HG02623 (cell line): ENCODE data around the gene PTPN9.
"Not testable (repeated sequence)": the region's sequence is repeated elsewhere in the genome, so short reads cannot be mapped to it uniquely, and the experiment has no call there.

Experiments
- ATAC-seq: cut with Tn5 transposase; IDR thresholded peaks from one replicate; pipeline ENCODE4 v1.9.1; 2021; ENCODE audit warnings: moderate library complexity; ENCODE audit not compliant: unreplicated experiment

The PTPN9 gene

DNA sequence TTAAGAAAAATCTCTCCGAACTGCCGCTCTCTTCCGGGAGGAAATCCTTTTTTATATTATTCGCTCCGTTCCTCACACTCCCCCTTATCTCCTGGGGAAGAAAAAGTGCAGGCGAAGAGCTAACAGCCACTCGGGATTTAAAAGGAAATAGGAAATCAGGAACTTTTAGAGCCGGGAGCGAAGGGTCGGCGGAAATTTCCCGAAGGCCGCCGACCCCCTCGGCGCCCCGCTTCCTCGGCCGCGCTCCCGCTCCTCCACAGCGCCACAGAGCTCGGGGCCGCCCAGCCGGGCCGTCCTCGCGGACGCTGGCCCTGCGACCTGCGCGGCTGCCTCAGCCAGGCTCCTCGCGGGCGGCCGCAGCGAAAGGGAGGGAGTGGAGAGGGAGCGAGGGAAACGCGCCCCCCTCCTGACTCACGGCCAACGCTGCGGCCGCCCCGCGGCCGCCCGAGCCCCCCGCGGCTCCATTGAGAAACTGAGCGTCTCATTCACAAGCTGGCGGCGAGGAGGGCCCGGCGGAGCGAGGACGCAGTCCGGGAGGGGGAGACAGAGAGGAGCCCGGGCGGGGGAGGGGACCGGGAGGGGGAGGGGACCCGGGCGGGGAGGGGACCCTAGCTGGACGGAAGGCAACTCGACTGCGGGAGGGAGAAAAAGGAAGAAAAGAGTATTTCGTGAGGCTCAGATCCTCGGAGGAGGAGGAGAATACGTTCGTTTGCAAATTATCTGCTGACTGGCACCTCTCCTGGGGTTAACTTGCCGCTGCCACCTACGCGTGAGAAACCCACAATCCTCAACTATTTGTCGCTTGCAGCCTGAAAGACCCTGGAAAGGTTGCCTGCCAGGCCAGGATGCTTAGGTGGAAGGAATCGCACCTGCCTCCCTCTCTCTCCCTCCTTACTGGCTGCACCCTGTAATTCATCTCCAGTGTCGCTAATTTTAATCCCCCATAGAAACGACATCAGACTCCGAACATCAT lies at the start of gene PTPN9:
TSS of gene PTPN9 (minus strand) at position 368 of the 973 bp plus-strand sequence. CDS start 539 bp downstream, outside the sequence.
- ATAC-seq = no peak

DNA sequence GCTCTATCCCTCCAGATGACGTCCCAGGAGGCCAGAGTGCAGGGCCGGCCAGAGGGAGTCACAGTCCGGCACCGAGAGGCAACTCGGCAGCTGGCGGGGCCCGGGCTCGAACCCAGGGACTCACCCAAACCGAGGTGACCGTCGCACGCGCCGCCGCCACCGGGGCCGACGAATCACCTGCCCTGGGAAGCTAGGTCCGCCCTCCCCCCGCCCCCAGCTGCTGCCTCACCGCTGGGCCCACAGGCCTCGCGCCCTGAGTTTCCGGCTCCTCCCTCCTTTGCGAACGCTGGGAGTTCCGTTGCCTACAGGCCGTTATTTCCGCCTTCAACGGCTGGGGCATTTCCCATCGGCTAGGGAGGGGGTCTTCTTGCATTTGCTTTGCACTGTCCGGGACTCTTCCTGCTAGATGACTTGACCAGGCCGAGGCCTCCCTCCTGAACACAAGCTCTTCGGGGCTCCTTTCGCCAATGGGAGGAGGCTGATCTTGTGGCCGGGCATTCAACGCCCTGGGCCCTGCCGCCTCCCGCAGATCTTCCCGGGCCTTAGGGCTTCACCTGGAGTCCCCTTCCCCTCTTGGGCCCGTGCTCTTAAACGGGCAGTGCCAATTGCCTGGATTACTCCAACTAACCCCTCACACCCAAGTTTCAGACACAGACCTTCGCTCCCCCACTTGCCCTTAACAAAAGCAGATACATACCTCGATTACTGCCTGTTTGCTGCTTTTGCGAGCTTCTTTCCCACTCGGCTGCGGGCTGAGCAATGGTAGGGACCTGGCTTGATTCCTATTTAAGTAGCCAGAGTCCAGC lies 46.6 kb upstream of the PTPN9 start, which contains the start of gene SNUPN:
TSS of gene SNUPN (minus strand) at position 184 of the 806 bp plus-strand sequence. CDS start 4,674 bp downstream, outside the sequence.
- ATAC-seq = peak; percentile 58

DNA sequence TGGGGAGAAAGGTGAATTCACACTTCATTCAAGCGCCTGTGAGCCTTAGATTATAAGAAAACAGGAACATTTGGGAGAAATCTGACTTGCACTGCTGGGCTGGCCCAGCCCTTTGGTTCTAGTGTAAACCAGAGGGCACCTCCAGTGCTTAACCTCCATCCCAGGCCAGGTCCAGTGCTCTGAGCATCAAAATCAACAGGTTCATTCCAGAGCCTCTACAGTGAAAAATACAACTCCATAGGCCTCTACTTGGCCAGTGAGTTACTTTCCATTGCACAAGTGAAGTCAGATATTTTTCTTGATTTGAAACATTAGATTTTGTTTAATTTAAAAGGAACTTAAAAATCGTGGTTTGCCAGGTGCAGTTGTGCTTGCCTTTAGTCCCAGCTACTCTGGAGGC lies 43.4 kb upstream of the PTPN9 start:
- no peak for ATAC-seq

DNA sequence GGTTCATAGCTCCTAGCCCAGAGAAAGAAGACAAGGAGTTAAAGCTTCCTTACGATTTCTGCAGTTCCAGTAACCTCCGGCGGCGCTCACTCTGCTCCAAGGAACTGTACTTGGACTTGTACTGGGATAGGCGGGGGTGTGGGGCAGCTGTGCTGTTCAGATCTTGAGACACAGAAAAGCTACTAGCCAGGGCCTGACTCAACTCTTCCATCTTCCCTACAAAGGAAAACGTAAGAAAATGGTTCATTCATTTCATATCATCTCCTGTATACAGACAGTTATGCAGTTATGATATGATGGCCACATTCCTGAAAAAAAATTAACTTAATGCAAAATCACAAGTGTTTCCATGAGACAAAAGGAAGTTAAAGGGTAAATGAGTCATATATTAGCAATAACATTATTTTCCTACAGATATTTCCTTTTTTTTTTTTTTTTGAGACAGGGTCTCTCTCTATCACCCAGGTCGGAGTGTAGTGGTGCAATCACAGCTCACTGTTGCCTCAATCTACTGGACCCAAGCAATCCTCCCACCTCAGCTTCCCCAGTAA lies 41.8 kb upstream of the PTPN9 start:
- no peak for ATAC-seq

DNA sequence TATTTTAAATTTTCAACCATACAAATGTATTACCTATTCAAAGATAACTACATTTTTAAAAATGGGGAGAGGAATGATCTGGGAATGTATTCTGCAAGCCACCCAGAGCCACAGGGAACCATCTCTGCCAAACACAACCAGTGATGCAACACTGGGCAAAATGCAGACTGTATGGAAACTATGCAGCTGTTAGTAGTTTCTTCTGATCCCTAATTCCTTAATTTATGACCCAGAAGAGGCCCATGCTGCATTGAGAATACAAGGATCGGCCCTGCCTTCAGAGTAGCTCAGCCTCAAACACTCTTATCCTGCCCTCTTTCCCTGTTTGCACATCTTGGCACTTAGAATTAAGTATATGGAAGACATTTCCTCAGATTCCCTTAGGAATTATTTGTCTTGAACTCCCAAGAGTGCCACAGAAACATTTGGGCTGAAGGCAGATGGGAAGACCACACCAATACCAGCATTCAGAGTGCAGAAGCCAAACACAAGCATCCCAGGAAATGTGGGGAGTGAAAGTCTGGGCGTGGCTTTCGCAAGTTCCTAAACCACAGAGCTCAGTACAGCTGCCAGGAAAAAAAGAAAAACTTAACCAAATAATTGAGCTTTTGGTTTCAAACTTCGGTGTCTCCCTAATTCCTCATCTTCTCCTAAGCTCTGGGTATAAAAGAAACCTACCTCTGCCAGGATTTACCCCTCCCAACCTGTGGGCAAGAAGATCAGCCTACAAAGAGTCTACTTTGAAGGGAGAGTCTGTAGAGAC lies 41.1 kb upstream of the PTPN9 start:
- ATAC-seq = no peak

DNA sequence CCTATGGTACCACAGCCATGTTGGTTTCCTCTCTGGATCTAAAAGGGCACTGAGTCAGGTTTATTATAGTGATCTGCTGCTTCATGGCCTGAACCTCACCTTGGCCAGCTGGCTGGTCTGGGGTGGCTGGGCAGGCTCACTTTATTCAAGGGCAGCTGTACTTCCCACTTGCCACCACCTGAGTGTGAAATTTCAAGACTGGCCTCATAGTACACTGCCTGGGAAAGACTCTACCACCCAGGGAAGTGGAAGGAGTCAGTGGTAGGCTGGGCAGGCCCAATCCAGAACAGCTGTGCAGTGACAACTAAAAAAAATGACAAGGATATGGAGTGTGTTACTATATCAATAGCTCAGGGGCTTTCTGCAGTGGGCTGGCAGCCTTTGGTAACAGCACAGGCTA lies 37.7 kb upstream of the PTPN9 start:
- no peak for ATAC-seq

DNA sequence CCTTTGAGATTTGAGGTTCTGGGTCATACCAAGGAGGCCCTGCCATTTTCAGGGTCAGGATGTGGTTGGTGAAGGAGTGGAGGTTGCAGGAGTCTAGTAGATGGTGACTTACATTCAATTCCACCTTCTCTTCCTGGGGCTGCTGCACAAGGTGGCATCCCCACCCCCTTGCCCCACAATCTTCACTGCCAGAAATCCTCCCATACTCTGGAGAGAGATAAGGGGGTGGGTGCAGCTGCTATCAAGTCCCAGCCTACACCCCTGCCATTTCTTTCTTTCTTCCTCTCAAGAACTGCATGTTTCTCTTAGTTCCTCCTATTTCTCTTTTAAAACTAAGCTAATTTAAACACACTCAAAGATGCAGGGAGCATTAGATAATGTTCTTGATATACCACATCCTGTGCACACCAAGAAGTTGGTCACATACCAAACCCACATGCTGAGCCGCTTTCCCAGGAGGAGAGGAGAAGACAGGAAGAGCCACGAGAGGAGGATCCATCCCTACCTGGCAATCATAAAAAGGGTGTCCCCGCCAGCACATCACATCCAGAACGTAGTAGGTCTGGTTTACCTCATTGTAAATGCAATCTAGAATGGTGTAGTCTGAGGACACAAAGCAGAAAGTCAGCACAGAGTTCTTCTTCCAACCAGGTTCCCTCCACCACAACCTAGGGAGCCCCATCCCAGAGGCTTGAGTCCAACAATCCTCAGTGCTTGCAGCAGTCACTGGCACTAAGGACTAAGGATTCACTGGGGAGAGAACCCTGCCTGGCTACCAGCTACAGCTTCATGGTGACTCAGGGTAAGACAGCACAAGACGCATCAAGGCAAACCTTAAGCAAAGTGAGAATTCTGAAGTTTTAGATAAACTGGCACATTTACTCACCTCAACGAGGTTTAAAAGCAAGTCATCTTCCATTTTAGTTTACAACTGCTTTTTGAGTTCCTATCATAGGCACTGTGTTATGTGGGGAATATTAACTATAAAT lies 27.9 kb upstream of the PTPN9 start:
- ATAC-seq = no peak

DNA sequence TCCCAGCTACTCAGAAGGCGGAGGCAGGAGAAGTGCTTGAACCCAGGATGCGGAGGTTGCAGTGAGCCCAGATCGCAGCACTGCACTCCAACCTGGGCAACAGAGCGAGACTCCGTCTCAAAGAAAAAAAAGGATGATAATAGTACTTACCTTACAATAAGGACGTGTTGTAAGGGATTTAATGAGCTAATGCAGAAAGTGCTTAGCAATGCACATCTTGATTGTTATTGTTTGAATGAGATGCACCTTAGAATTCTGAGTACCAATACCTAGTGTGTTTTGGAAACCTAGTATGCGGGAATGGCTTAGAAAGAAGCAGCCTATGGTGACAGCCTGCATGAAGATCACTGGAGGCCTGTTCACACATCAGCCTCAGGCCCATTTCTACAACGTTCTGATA lies 26.9 kb upstream of the PTPN9 start:
- no peak for ATAC-seq

DNA sequence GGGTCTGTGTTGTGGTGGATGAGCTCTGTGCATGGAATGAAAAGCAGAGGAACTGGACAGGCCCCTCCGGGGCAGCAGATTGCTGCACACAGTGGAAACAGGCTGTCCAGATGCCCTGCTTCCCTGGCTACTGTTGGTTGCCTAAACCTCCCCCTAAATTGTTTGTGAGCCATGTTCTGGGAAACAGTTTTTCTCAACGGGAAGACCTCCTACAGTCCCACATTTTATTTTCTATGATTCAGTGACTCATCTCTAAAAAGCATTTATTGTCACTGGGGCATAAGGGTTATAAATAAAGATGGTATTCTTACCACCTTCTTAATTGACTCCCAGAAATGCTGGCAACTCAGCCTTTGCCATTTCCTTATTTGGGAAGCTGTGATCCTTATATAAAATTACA lies 20.3 kb upstream of the PTPN9 start:
- ATAC-seq = no peak

DNA sequence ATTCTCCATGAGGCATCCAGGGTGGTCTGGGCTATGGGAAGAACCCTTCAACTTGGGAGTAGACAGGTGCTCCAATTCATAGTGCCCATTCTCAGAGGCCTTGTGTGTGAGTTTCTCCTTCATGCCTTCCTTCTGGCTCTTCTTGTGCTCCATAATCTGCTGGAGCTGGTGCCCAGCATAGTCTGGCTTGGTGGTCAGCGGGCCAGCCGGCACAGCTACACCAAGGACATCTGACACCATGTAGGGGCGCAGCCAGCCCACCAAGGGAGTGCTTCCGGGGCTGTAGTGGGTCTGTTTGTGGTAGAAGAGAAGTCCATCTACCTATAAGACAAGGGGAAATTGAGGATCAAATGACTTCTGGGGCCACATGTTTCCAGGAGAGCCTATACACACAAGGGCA lies 19.2 kb upstream of the PTPN9 start:
- ATAC-seq = no peak

DNA sequence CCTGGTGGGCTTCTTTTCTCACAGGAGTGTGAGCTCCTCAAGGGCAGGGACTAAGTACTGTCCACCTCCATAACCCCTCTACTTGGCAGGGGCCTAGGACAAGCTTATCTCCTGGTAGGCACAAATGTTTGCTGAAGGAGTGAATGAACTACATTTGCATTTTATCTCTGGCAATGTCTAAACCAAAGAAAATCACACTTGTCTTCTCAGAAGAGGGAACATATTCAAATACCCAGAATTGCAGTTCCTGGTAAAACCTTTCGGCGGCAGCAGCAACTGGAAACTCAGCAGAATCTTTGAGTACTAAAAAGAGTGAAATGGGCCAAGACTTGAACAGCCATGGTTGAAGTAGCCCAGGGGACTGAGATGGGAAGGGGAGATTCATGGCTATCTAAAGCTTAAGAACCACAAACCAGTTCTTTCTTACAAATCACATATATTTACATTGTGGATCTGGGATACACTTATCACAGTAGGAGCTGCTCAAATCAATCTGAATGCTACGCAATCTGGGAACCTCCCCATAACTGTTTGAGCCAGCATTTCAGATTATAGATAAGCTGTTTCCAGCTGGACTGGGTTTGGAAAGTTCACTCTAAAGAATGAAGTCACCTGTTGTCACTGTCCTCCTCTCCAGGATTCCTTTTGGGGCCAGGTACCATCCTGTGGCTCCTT lies 18.7 kb upstream of the PTPN9 start:
- no peak for ATAC-seq

DNA sequence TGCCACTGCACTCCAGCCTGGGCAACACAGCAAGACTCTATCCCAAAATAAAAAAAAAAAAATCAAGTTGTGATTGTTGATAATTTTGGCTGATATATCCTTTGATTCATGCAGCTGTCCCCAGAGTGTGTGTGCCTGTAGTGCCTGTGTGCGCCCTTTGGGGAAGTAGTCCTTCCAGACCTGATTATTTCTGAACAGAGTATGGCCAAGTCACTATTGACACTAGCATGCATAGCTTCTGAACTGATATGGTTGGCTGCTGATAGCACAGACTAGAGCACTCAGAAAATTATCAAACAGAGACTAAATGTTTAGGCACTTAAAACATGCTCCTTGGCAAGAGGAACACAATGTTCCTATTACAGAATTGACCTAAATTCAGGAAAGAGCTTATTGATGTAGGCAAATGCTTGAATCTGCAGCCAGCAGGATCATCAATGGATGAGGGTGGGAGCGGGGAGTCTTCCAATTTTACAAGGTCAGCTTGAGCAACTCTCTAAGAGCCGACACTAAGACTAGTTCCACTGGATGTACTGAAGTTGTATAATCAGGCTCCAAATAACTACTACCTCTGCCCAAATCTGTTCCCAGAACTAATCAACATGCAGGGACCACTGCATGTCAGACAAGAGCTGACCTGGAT lies 17.7 kb upstream of the PTPN9 start:
- no peak for ATAC-seq

DNA sequence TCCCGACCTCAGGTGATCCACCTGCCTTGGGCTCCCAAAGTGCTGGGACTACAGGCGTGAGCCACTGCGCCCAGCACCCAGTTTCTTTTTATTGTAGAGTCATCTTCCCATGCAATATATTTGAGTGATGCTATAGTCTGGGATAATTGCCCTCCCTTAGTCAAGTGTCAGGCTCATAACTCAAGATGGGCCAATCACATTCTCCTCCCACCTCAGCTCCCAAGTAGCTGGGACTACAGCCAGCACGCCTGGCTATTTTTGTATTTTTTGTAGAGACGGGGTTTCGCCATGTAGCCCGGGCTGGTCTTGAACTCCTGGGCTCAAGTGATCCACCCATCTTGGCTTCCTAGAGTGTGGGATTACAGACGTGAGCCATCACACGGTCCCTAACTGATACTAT lies 15.2 kb upstream of the PTPN9 start:
- no peak for ATAC-seq

DNA sequence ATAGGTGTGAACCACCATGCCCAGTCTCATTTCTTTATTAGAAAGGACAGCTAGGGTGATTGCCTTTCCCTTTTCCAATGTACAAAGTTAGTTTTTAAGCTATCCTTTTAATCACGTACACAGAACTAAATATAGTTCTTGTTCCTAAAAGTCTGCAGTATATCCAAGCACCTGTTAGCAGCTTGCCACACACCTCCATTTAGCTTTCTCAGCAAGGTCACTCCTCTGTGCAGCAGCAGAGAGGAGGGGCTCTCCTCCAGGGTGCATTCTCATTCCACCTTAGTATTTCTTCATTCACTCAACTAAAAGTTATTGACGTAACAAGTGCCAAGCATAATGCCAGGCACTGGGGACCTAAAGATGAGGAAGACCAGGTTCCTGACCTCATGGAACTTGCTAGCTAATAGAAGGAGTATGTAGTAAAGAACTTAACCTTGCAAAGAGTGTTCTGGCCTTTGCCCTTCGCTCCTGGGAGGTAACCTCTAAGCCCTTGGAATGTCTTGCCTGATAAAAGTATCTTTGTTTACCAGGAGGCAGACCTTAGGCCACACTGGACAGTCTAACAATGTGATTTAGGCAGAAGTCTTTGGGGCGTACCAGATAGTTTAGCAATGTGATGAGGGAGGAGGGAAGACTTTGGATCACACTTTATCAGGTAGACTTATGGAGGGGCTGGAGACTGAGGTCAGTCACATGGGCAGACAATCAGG lies 12.7 kb upstream of the PTPN9 start:
- no peak for ATAC-seq

DNA sequence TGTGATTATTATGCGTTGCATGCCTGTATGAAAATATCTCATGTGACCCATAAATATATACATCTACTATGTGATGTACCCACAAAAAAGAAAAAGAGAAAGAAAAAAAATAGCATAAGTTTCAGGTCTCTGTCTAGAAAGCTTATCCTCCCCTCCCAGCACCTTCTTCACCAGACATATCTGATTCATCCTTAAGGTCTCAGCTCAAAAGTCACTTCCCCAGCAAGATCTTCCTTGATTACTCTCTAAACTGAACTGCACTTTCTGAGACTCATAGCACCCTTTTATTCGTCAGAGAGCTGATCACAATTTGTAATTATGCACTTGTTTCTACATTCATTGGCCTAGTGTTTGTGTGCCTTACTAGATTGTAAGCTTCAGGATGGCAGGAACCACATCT lies 11.1 kb upstream of the PTPN9 start:
- ATAC-seq = no peak

DNA sequence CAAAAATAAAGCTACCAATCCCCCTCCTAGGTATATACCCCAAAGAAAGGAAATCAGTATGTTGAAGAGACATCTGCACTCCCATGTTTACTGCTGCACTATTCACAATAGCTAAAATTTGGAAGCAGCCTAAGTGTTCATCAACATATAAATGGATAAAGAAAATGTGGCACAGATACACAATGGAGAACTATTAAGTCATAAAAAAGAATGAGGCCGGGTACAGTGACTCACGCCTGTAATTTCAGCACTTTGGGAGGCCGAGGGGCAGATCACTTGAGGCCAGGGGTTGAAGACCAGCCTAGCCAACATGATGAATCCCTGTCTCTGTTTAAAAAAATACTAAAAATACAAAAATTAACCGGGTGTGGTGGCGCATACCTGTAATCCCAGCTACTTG lies 10.0 kb upstream of the PTPN9 start:
- no peak for ATAC-seq

DNA sequence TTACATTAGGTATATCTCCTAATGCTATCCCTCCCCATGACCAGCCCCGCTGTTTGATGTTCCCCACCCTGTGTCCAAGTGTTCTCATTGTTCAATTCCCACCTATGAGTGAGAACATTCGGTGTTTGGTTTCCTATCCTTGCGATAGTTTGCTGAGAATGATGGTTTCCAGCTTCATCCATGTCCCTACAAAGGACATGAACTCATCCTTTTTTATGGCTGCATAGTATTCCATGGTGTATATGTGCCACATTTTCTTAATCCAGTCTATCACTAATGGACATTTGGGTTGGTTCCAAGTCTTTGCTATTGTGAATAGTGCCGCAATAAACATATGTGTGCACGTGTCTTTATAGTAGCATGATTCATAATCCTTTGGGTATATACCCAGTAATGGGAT lies 7.3 kb upstream of the PTPN9 start:
- ATAC-seq = not testable (repeated sequence)

DNA sequence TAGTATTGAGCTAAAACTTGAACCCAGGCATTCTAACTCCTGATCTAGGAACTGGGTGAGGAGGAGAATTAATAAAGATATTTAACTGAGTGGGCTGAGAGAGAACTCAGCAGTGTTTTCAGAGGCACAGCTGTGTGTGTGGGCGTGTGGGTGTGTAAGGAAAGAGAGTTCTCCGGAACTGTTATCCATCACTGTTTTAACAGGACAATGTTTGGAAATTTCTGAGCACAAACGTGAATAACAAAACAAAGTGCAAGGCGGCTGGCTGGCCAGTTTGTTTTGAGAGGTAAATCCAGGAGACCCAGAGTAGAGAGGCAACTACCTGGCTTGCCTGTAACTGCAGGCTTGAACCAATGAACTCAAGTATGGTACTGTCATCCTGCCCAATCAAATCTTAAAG lies 5.0 kb upstream of the PTPN9 start:
- no peak for ATAC-seq
